ENCODE results near the gene CACFD1. TPM values are rescaled to one million over a fixed set of nuclear protein-coding genes. Genes with fewer than 3 reads are reported as not detected.

CACFD1 gene
- total and polyA plus RNA-seq, 2 of the 4 experiments (the other 2 are of a cell fraction): 2.0 to 6.6 TPM

- TF ChIP-seq USF2 (IDR thresholded peaks at IDR 0.05; ENCODE audit: low read depth, low read length) (no peak), MAFK (IDR thresholded peaks at IDR 0.05; ENCODE audit: low read depth, low read length) (no peak), SMC3 (IDR thresholded peaks at IDR 0.05; ENCODE audit: low read depth, low read length) (no peak)
Observed at GRCh38 chr9:133487331-133487725, 27.6 kb downstream of the CACFD1 start (continued).

GRCh38 chr9:133488686-133489252, 29.0 kb downstream of the CACFD1 start:
- Histone ChIP-seq H4K91ac (ENCODE audit: insufficient read depth, low read depth, low read length) (no peak overlapping the region), H4K5ac (ENCODE audit: low read depth, low read length) (no peak overlapping the region), H2AK9ac (replicated peaks; ENCODE audit: low read depth, low read length, poor library complexity) (no peak overlapping the region), H3K4me1 (ENCODE audit: control insufficient read depth, insufficient read depth, low read length) (peaks cover 4% of the 10 kb centered on the region; the same call in 1 of the 2 replicates), H2BK5ac (ENCODE audit: low read depth, low read length, poor library complexity, severe bottlenecking) (no peak overlapping the region), H3K27me3 (ENCODE audit: control insufficient read depth, insufficient read depth, low read length) (peaks cover 22% of the 10 kb centered on the region; the same call in 1 of the 2 replicates), H3K9me3 (ENCODE audit: control insufficient read depth, insufficient read depth, low read length) (no peaks in the 10 kb centered on the region), H3K9me1 (ENCODE audit: insufficient read depth, low read length) (no peaks in the 10 kb centered on the region; the same call in 1 of the 2 replicates), H2BK15ac (ENCODE audit: low read depth, low read length) (no peak overlapping the region), H3K14ac (replicated peaks; ENCODE audit: low read depth, low read length) (no peak overlapping the region), H3K27ac (ENCODE audit: insufficient read depth, low read length) (no peak overlapping the region), H3K9ac (ENCODE audit: low read depth, low read length) (no peak overlapping the region), H3K56ac (ENCODE audit: extremely low read depth, insufficient read depth, low read length) (no peak overlapping the region), H4K20me1 (ENCODE audit: insufficient read depth, low read length) (0 out of 2 replicates have a peak, but pooled peaks cover 5% of the 10 kb centered on the region), H3K36me3 (ENCODE audit: control insufficient read depth, insufficient read depth, low read length) (no peaks in the 10 kb centered on the region), H2BK20ac (ENCODE audit: low read depth, low read length) (no peak overlapping the region), H3K4me2 (ENCODE audit: low read depth, low read length) (no peak overlapping the region), H2BK120ac (ENCODE audit: low read depth, low read length) (no peak overlapping the region), H4K8ac (ENCODE audit: low read depth in 2 of 2, low read length in 2 of 2) (no peak overlapping the region), H2AFZ (replicated peaks; ENCODE audit: low read length, poor library complexity) (no peak overlapping the region), H3K23ac (ENCODE audit: low read depth, low read length) (no peak overlapping the region), H3K18ac (ENCODE audit: low read depth, low read length) (no peak overlapping the region), H3K4me3 (ENCODE audit: insufficient read depth, low read depth, low read length) (no peak overlapping the region), H3K4ac (ENCODE audit: low read depth, low read length) (no peak overlapping the region), H2AK5ac (ENCODE audit: low read depth, low read length) (no peak overlapping the region), H3K79me1 (ENCODE audit: low read depth in 1 of 2, low read length in 2 of 2) (no peaks in the 10 kb centered on the region)
- WGBS, 2 experiments (ENCODE audit: extremely low coverage in 2 of 2, insufficient read length in 1 of 2): 86% methylated on average over 11 of the region's 18 CpGs; no CpG with 5 or more reads in 1 of the 2 experiments
- intact Hi-C loops (cut with micrococcal nuclease): no loop called here
- BruUV-seq (replicated peaks): no TSS peak
- in situ Hi-C loops (cut with MboI; ENCODE audit: low sequenced_read_pairs): loop anchor here (10.0 to 25.0 kb wide), 2 partner anchors 84 to 451 kb away; partner anchors contain the start of gene GTF3C5
- dilution Hi-C loops (cut with HindIII; ENCODE audit: low sequenced_read_pairs, unreplicated experiment): no loop called here
- DNase-seq: no peak
- CTCF ChIA-PET: no interaction called here
- POLR2A ChIA-PET (ENCODE audit: unreplicated experiment): no interaction called here
- no peak for ATAC-seq (ENCODE audit: low read depth)
- no peak for TF ChIP-seq SMC3 (IDR thresholded peaks at IDR 0.05; ENCODE audit: low read depth, low read length)
- no peak for TF ChIP-seq NFE2L2 (IDR thresholded peaks at IDR 0.05; ENCODE audit: low read depth, low read length)
- TF ChIP-seq MXI1 (IDR thresholded peaks at IDR 0.05; ENCODE audit: borderline replicate concordance, low read depth, low read length): no peak
- no peak for TF ChIP-seq MAZ (IDR thresholded peaks at IDR 0.05; ENCODE audit: borderline replicate concordance, low read depth, low read length)
- TF ChIP-seq BHLHE40 (IDR thresholded peaks at IDR 0.05; ENCODE audit: low read depth, low read length): no peak

All from IMR-90 (cell line).